ENCODE data around the gene PHOX2A.

Gene PHOX2A

DNA sequence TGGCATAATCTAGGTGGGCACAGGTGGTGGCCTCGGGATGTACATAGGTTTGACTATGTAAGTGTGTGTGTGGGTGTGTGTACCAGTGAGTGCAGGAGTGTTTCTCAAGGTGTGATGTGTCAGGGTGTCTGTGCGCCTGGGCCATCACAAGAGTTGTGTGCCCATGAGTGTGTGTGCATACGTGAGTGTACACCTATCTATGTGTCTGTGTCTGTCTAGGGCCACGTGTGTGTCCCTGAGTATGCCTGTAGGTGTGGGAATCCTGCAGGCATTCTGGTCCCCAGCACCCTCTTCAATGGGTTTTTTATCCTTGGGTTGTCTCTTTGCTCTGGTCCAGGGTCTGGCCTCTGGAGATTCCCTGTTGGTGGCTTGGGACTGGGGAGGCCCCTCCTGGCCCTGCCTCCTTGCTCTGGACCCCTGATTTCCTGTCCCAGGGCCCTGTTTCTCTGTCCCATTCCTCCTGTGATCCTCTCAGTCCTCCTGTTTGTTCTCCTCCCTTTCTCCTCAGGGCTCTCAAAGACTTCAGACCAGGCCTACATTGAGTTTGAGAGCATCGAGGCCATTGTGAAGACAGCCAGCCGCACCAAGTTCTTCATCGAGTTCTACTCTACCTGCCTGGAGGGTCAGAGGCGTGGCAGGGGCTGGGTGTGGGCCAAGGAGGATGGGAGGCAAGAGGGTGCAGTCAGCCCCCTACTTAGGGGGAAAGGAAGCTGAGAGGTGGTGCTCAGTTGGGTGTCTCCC, 10.0 kb downstream of the PHOX2A start:
- DNase-seq (ENCODE audit: low read depth), result no peak

DNA sequence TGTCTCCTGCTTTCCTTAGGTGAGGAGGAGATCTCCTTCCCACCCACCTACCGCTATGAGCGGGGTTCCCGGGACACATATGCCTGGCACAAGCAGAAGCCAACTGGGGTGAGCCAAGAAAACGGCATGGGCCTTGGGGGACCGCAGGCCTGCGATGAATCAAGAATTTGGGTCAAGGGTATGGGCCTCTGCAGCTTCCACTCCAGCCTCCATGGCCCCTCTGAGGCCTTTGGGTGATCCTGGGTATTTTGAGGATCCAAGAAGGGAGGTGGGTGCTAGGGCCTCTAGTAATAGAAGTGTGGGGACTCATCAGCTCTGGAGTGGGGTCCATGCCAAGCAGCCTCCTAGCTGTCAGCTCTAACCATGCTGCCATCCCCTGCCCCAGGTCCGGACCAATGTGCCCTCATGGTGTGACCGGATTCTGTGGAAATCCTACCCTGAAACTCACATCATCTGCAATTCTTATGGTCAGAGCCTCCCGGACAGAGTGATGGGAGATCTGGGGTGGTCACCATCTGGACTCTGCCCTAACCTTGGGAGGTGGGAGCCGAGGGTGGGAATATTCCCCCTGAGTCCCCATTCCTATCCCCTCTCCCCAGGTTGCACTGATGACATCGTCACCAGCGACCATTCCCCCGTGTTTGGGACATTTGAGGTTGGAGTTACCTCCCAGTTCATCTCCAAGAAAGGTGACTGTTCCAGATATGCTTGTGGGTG, 10.8 kb downstream of the PHOX2A start:
- DNase-seq (ENCODE audit: low read depth), result no peak

DNA sequence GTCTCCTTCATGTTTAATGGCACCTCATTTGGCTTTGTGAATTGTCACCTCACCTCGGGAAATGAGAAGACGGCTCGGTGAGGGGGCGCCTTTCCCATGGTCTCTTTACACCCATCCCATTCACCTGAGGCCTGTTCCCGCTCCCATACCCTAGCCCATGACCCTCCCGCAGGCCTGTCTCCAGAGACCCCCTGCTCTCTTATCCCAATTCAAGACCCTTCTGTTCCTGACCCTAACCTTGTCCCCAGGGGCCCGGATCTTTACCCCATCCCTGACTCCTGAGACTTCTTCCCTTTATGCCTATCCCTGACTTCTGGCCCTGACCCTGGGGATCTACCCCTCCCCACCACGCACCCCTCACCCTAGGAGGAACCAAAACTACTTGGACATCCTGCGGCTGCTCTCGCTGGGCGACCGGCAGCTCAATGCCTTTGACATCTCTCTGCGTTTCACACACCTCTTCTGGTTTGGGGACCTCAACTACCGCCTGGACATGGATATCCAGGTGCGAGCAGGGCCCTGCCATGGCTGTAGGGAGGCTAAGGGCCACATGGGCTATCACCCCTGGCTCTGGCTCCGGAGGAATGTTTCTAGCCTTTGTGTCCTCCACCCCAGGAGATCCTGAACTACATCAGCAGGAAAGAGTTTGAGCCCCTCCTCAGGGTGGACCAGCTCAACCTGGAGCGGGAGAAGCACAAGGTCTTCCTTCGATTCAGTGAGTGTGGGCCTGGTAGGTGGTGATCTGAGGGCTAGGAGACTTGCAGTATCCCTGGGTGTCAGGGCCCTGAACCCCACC, 11.5 kb downstream of the PHOX2A start:
- DNase-seq (ENCODE audit: low read depth), result no peak

DNA sequence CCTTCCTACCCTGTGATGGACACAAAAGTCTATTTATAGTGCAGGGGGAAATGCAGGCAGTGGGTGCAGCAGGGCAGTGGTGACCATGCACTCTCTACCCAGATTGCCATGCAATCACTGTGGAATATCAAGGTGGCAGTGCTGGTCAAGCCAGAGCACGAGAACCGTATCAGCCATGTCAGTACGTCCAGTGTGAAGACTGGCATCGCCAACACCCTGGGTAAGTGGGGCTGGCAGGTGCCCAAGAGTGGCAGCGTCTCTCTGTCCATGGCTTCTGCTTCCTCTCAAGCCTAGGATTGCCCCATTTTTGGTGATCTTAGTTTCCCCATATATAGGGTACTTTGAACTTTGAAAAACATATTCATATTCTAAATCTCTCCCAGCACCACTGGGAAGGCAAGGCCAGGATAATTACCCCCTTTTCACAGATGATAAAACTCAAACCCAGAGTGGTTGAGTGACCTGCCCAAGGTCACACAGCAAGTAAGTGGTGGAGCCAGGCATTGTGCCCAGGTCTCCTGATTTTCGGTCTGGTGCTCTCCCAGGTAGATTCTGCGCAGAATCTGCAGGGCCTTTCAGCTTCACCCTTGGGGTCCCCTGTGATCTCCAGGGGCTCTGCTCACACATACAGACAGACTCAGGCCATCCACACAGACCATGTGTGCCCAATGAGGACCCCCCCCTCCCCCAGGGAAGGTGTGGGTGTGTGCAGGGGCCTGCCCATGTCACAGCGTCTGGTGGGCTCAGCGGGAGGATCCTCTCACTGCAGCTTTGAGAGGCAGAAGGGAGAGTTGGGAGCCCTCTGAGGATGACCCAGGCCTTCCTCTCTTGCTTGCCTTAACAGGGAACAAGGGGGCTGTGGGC, 12.3 kb downstream of the PHOX2A start:
- no peak for DNase-seq (ENCODE audit: low read depth)

DNA sequence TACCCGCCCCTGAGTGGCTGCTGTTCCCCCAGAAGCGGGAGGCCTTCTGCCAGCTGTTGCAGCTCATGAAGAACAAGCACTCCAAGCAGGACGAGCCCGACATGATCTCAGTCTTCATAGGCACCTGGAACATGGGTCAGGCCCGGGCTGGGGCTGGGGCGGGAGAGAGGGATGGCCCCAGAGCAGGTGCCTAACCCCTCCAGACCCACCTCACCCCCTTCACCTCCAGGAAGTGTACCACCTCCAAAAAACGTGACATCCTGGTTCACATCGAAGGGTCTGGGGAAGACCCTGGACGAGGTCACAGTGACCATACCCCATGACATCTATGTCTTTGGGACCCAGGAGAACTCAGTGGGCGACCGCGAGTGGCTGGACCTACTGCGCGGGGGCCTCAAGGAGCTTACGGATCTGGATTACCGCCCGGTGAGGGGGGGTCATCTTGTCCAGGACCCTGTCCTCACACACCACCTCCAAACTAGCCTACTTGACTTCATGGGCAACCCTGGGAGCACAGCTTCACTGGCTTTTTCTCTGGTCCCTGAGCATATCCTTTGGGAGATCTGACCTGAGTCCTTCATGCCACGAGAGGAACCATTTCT, 13.1 kb downstream of the PHOX2A start:
- no peak for DNase-seq (ENCODE audit: low read depth)

DNA sequence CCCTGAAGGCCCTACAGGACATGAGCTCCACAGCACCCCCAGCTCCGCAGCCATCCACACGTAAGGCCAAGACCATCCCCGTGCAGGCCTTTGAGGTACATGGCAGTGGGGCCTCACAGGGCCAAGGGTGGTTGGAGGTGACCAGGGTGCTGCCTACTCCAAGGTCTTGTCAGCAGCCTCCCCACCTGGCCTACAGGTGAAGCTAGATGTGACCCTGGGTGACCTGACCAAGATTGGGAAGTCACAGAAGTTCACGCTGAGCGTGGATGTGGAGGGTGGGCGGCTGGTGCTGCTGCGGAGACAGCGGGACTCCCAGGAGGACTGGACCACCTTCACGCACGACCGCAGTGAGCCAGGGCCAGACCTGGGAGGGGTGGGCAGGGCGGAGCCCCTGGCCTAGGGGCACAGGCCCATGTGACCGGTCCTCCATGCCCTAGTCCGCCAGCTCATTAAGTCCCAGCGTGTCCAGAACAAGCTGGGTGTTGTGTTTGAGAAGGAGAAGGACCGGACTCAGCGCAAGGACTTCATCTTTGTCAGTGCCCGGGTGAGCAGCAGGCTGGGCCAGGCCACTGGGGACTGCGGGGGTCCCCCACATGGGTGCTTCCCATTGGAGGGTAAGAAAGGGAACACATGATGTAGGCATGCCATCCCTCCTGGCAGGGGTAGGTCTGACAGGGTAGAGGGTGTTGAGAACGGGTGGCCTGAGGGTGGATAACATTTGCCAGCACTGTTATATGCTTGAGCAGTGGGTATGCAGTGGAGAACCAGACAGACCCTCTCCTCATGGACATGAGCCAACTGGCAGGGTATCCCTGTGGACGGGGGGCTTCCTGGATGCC, 13.8 kb downstream of the PHOX2A start:
- DNase-seq (ENCODE audit: low read depth), result no peak

DNA sequence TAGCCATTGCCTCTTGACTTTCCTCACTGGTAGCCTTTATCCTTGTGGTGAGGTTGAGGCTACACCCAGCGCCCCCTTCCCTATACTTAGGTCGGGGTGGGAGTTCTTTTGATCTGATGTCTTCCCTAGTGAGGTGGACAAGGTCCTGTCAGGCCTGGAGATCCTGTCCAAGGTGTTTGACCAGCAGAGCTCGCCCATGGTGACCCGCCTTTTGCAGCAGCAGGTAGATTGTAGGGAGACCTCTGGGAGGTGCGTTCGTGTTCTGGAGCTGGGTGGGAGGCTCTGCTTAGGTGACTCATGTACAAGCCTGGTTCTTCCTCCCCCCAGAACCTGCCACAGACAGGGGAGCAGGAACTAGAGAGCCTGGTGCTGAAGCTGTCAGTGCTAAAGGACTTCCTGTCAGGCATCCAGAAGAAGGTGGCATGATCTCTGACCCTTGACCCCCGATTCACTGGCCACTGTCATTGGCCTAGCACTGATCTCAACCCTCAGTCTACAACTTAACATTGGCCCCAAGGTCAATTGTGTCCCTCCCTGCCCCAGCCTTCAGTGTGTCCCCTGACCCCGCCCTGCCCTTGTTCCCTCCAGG, 14.5 kb downstream of the PHOX2A start:
- no peak for DNase-seq (ENCODE audit: low read depth)

DNA sequence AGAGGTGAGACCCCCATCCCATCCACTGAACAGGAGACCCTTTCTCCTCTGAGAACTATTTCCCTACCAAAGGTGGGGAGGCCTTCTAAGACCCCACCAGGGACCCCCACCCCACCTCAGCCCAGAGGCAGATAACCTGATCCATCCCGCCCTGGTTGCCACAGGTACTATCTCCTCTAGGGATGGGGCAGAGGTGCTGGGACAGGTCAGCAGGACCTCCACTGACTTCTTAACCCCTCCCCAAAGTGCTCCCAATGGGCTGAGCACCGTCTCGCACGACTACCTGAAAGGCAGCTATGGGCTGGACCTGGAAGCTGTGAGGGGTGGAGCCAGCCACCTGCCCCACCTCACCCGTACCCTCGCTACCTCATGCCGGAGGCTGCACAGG, 15.1 kb downstream of the PHOX2A start:
- DNase-seq (ENCODE audit: low read depth), result no peak

DNA sequence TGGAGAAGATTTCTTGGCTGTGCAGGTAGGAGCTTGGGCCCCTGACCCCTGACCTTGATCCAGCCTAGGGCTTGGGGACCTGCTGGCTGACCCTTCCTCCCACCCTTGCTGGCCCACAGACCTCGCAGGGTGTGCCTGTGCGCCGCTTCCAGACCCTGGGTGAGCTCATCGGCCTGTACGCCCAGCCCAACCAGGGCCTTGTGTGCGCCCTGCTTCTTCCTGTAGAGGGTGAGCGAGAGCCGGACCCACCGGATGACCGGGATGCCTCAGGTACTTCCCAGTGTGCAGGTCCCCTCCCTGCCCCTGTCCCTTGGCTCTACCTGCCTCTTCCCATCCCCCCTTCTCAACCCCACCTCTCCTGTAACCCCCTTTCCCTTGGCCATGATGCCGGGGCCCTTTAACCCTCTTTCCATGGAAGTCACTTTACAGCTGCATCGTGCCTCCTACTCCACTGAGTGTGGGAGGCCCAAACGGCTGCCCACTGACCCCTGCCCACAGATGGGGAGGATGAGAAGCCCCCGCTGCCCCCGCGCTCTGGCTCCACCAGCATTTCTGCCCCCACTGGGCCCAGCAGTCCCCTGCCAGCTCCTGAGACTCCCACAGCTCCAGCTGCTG, 15.6 kb downstream of the PHOX2A start:
- DNase-seq (ENCODE audit: low read depth), result no peak

DNA sequence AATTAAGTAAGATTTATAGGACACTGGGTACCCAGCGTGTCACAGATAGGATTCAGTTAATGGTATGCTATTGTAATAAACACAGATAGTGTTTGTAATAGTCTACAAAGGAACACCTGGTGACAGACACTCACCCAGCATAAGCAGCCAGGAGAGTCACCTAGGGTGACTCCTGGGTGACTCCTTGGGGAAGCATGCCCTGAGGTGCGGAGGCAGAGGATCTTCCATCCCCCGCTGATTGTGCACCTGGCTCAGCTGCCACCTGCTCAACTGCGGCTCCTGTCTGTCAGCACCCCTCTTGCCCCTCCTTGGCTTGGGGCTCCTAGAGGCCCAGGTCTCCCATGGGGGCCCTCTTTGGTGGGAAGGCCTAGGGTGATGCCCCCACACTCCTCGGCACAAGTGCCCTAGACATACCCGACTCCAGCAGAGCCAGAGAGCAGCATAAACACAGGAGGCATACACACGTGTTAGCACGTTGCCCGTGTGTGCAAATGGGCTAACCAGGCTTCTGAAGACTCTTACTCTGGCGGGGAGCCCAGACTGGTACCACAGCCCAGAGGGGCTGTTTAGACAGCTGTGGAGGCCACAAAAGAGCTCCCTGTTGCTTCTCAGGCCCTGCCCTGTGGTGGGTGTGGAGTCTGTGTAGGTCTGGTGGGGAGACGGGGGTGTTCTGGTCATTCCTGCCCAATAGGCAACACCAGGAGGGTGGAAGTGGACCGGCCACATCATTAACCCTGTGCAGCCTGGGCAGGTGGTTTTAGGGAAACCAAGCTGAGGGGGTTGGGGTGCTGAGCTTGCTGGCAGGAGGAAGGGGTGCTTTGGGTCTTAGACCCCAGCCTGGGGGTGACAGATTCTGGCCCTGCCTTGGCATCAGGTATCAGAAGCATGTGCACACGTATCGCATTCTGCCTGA, 16.4 kb downstream of the PHOX2A start:
- no peak for DNase-seq (ENCODE audit: low read depth)

DNA sequence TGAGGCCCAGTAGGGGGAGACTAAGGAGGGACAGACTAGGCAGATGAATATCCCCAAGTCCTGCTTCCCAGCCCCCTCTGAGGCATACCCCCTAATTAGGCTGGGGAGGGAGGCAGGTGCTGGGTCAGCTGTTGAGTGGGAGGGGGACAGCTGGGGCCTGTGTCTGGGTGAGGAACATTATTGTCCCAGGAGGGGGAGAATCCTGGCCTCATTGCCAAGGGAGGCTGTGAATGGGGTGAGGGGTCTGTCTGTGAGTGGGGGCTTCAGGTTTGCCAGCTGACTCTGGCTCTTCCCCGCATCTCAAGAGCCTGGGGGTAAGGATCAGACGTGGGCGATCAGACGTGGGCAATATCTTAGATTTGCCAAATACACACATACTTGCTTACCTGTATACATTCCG, 17.3 kb downstream of the PHOX2A start:
- DNase-seq (ENCODE audit: low read depth), result no peak

DNA sequence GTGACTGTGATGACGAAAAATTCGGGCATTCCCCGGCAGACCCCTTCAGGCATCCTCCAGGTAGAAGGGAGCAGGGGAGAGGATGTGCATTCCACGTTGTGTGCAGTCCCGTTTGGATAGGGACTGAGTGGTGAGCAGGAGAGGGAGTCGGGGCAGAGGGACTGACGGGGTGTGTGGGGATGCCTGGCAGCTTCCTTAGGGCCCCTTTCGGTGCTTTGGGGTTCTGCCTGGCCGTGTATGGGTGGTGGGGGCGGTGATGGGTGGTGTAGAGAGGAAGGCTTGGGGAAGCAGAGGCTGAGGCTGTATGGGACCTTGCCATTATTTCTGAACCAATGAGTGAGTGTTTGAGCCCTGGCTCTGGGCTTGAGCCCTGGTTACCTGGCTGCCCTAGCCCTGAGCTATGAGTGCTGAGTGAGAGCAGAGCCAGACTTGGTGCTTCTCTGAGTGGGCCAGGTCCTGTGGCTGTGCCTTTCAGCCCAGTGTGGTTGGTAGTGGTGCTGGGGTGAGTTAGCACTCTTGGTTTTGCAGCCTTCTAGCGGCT, 18.5 kb downstream of the PHOX2A start:
- no peak for DNase-seq (ENCODE audit: low read depth)

DNA sequence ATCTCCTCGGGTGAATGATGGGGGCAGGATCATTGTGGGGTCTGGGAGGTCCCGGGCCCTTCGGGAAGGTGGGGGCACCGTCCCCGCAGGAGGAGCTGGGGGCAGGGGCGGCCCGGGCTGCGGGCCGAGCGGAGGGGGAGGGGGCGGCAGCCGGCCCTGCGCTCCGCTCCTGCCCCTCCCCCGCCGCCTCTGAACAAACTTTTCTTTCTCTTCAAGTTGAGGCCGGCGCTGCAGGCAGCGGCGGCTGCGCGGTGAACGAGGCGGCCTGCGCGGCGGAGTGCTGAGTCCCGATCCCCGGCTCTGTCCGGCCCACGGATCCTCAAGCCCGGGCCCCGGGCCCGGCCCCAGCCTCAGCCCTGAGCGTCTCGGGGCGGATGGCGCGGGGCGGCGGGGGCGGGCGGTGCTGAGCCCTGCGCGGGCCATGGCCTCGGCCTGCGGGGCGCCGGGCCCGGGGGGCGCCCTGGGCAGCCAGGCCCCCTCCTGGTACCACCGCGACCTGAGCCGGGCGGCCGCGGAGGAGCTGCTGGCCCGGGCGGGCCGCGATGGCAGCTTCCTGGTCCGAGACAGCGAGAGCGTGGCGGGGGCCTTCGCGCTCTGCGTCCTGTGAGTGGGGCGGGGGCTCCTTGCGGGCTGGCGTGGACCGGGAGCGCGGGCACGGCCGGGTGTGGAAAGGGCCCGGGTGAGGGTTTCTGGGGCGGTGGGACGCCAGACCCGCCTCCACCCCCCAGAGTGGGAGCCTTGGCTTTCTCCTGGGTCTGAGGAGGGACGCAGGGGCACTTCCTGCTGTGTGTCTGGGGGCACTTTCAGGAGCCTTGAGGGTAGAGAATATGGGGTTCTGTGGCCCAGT, 19.2 kb downstream of the PHOX2A start, which contains the start of gene INPPL1:
Gene INPPL1, plus strand, starts transcription at position 204 of the 847 bp plus-strand sequence. Its CDS starts 218 bp downstream, at position 422.
- no peak for DNase-seq (ENCODE audit: low read depth)

DNA sequence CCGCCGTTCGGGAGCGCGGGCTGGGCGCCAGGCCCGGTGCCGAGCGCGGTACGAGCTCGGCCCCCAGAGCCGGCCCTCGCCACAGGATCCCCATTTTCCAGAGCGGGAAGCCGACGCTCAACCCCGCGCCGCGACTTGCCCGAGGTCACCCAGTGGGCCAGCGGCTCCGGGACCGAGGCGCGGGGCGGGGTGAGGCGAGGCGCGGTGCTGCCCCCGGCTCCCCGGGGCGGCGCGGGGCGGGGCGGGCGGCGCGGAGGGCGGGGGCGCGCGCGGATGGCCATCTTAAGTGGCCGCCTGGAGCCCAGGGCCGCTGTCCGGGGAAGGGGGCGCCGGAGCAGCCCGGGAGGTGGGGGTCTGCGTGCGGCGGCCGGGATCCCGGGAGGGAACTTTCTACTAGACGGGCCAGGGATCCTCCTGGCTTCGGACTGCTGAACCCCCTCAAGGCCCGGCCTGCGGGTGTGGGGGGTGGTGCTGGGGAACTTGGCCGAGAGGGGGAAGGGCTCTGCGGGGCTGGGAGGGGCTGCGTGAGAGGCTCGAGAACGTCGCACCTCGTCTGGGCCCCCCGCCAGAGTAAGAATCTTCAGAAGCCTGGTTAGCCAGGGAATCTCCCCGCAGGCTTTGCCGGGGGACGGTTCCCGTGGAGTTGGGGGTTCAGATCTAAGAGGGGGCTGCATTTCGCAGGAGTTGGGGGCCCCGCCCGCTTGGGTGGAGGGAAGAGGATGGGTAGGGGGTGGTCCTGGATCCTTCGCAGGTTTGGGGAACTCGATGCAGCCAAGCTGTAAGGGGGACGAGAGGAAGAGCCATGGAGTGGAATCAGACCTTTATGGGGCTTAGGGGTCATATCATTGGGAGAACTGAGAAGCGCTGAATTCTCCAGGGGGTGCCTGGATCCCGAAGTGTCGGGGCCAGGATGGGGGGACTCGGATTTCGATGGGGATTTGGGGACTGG, 20.1 kb downstream of the PHOX2A start:
- DNase-seq (ENCODE audit: low read depth), result no peak

DNA sequence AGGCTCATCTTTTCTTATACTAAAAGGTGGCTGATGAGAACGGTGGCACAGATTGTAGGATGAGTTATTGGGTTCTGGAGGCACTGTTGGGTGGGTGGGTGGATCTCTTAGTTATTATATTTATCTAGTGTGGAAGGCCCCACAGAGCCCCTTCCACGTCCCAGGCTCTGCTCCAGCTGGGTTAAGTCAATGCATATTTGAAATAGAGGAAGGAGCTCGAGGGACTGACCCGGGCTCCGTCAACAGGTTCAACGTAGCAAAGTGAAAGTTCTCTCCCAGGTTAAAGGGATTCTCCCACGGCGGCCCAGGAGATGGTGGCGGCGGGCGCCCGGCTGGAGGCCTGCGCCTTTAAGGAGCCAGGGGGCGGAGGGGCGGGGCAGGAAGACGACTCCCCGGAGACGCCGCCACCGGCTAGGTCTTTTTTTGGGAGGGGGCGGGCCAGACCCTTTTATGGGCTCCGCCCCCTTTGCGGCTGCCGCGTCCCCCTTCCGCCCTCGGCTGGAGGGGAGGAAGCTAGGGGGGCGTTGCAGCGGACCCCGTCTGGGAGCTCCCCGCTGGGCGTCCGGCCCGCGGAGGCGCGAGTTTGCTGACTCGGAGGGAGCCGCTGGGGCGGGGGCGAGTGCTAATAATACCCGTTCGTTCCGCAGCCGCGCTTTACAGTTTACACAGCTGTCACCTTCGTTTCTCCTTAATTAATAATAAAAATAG, 20.9 kb downstream of the PHOX2A start:
- peak; percentile 63 for DNase-seq (ENCODE audit: low read depth)
